Breast epithelium (tissue), 4 donors: ENCODE data around the gene ACR. TPM values are rescaled to one million over a fixed set of nuclear protein-coding genes. Genes with fewer than 3 reads are reported as not detected.

ENCODE experiments used
- DNase-seq, 2 donors: peaks; one replicate each; pipeline ENCODE4 v3.0.0-alpha.2; 2019; ENCODE audit warnings: low spot score in 2 of 2
- H3K27ac ChIP-seq, 2 donors: fragments of 200-600 bp; sonication (generic) in 1 of 2; one replicate each; pipeline ENCODE4 v1.5.1; 2016 to 2019; ENCODE audit warnings: mild to moderate bottlenecking in 1 of 2
- H3K27me3 ChIP-seq, 2 donors: fragments of 200-600 bp; sonication (generic) in 1 of 2; one replicate each; pipeline versions ENCODE4 v1.5.1 to v1.6.0; 2017 to 2019; ENCODE audit warnings: control low read depth in 1 of 2, mild to moderate bottlenecking in 1 of 2
- H3K36me3 ChIP-seq: fragments of 200-600 bp; one replicate; pipeline ENCODE4 v1.5.1; 2019
- H3K4me1 ChIP-seq, 2 donors: fragments of 200-600 bp; sonication (generic); one replicate each; pipeline ENCODE4 v1.5.1; 2016 to 2019; ENCODE audit warnings: control low read depth in 1 of 2
- H3K4me3 ChIP-seq, 3 donors: fragments of 200-600 bp; sonication (generic); 1 replicate in 2 of 3; 2 replicates in 1 of 3; pipeline ENCODE4 v1.5.1; 2016 to 2019; ENCODE audit warnings: mild to moderate bottlenecking in 3 of 3, moderate library complexity in 2 of 3
- H3K9me3 ChIP-seq, 2 donors: fragments of 200-600 bp; sonication (generic) in 1 of 2; one replicate each; pipeline ENCODE4 v1.5.1; 2016 to 2019; ENCODE audit warnings: control low read depth in 1 of 2
- POLR2A ChIP-seq: fragments of 450-650 bp; IDR thresholded peaks from one replicate; pipeline ENCODE4 v1.6.1; 2016; ENCODE audit warnings: antibody characterized with exemption, mild to moderate bottlenecking, moderate library complexity
- POLR2AphosphoS5 ChIP-seq, 3 donors: sonication (generic); formaldehyde crosslinking; IDR thresholded peaks; one replicate each; pipeline ENCODE4 v1.6.1; 2017; ENCODE audit warnings: antibody characterized with exemption in 3 of 3
- intact Hi-C: fragments of 100-400 bp; cut with DNase I; formaldehyde crosslinking; loops from one replicate; pipeline ENCODE4 v1.15.1; 2023; ENCODE audit warnings: low total_unique reads
- total RNA-seq, 3 donors: library from RNA; depleted of rRNA; stranded (reverse); fragments of >200 nt; gene quantifications; one replicate each; pipeline ENCODE4 v1.1.0, GENCODE V29; 2016
- TF ChIP-seq, protein P1 (sequence below), 3 donors: fragments of 450-650 bp; IDR thresholded peaks; one replicate each; pipeline ENCODE4 v1.5.1; 2016 to 2017; ENCODE audit warnings: antibody characterized with exemption in 3 of 3, mild to moderate bottlenecking in 3 of 3, moderate library complexity in 3 of 3

ACR gene
- total RNA-seq, 3 donors from 2014 or later: 0.44 to 0.80 TPM; not detected in 1

DNA sequence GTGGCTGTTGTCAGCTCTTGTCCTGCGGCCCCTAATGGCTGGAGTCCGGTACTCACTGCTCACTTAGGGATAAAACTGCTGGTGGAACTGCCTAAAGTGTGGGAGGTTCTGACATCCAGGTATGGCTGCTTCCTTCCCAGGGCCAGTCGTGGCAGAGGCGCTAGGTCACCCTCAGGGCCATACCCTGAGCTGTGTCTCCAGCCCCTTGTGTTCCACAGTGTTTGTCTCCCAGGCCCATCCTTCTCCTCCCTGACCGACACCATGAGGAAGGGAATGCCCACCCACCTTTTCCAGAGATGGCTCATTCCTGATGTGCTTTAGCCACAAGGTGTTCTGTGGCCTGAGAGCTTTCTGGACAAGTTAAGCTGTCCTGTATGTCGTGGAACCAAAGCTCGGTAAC lies 12.4 kb upstream of the ACR start:
- DNase-seq: no peak
- H3K4me1 ChIP-seq: no peaks in the 10 kb centered on the region
- H3K36me3 ChIP-seq: no peaks in the 10 kb centered on the region
- no peak for TF ChIP-seq POLR2AphosphoS5 (IDR thresholded peaks at IDR 0.05)
- TF ChIP-seq, protein P1, sequence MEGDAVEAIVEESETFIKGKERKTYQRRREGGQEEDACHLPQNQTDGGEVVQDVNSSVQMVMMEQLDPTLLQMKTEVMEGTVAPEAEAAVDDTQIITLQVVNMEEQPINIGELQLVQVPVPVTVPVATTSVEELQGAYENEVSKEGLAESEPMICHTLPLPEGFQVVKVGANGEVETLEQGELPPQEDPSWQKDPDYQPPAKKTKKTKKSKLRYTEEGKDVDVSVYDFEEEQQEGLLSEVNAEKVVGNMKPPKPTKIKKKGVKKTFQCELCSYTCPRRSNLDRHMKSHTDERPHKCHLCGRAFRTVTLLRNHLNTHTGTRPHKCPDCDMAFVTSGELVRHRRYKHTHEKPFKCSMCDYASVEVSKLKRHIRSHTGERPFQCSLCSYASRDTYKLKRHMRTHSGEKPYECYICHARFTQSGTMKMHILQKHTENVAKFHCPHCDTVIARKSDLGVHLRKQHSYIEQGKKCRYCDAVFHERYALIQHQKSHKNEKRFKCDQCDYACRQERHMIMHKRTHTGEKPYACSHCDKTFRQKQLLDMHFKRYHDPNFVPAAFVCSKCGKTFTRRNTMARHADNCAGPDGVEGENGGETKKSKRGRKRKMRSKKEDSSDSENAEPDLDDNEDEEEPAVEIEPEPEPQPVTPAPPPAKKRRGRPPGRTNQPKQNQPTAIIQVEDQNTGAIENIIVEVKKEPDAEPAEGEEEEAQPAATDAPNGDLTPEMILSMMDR (IDR thresholded peaks at IDR 0.05): no peak
- no peak for TF ChIP-seq POLR2A
- peaks cover 0 to 9% of the 10 kb centered on the region in 2 donors for H3K27me3 ChIP-seq
- H3K4me3 ChIP-seq: no peak overlapping the region
- intact Hi-C loops: no loop called here
- H3K9me3 ChIP-seq: no peaks in the 10 kb centered on the region
- H3K27ac ChIP-seq: no peak overlapping the region

DNA sequence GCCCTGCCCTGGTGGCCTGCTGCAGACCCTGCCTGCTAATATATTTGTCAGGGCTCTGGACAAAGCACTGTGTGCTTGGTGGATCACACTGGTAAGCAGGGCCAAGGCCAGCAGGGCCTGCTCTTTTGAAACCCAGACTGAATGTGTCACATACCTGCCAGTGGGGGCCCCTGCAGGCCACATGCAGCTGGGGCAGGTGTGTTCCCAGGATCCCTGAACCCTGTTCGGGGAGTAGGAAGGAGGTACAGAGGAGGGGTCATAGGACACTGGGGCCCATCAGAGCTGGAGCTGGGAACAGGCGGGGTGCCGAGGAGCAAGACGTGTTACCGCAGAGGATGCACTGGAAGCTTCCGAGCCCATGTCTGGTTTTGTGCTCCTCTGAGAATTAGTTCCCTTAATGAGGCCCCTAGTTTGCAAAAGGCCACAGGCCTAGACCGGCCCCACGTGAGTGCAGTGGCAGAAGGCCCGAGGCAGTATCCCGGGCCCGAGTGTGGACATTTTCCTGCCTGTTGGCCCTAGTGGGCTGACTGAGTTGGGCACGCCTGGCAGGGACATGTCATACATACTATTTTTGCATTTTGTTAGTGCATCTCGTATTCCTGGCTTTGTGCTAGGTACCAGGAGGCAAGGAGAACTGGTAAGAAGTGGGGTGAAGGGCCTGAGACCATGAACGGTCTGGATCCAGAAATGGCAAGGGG lies 11.2 kb upstream of the ACR start:
- Histone ChIP-seq H3K27me3 (no peaks in the 10 kb centered on the region), H3K4me3 (no peak overlapping the region), H3K9me3 (no peaks in the 10 kb centered on the region), H3K4me1 (no peaks in the 10 kb centered on the region), H3K36me3 (no peaks in the 10 kb centered on the region), H3K27ac (no peak overlapping the region)
- intact Hi-C loops: no loop called here
- TF ChIP-seq, protein P1 (IDR thresholded peaks at IDR 0.05): no peak
- TF ChIP-seq POLR2A (no peak), POLR2AphosphoS5 (IDR thresholded peaks at IDR 0.05) (no peak)
- no peak for DNase-seq

DNA sequence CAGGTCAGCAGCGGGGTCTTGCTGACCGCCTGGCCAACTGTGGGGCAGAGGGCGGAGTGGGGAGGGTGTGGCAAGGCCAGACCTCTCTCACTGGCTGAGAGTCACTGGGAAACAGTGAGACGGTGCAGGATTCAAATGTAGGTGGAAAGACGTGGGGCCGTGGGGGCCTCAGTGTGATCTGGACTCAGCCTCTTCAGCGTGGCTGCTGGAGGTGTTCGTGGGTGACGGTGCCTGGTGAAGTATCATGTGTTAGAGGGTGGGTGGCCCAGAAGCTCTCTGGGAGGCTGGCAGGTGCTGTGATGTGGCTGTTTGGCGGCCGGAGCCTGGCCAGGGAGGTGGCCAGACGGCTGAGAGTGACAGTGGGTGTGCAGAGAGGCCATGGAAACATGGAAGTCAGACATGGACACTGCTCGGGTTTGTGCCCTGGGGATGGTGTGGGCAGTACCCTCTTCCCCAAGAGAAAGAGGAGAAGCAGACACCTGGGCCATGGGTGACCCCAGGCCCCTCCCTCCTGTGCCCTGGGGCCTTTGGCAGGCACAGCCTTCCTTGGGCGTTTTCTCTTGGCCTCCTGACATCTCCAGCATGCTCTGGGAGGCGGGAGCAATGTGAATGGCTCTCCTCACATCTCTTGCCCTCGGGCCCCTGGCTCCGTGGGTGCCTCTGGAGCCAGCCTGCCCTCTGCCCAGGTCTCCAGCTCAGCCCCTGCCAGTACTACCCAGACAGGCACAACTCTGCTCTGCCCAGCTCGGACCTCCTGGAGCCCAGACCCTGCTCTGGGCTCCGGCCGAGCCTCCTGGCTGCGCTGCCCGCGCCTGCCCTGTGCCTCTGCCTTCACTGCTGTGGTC lies 10.1 kb upstream of the ACR start:
- Histone ChIP-seq H3K4me1 (no peaks in the 10 kb centered on the region), H3K9me3 (no peaks in the 10 kb centered on the region), H3K27ac (no peak overlapping the region), H3K27me3 (no peaks in the 10 kb centered on the region), H3K36me3 (no peaks in the 10 kb centered on the region), H3K4me3 (no peak overlapping the region)
- peak in 1 of 2 donors; percentile 28 for DNase-seq
- TF ChIP-seq, protein P1 (IDR thresholded peaks at IDR 0.05): no peak
- TF ChIP-seq POLR2AphosphoS5 (IDR thresholded peaks at IDR 0.05) (no peak), POLR2A (no peak)
- intact Hi-C loops: no loop called here

DNA sequence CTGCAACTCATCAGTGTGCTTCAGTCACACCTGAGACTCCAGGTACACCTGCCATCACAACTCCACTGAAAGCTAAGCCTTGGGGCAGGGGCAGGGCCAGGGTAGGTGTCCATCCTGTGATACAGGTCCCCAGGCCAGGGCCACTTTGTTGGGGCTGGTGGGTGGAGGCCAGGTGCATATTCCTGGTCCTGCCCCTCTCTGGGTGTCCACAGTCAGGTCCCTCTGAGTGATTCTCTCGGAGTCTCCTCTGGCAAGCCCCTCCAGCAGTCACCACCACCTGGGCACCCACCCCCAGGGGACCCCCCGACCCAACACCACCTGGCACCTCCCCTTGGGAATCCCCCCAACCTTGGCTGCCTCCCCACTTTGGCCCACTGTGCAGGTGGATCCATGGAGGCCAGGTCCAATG lies 9.5 kb upstream of the ACR start:
- Histone ChIP-seq H3K27me3 (no peaks in the 10 kb centered on the region), H3K4me1 (no peaks in the 10 kb centered on the region), H3K9me3 (no peaks in the 10 kb centered on the region), H3K4me3 (no peak overlapping the region), H3K36me3 (no peaks in the 10 kb centered on the region), H3K27ac (no peak overlapping the region)
- peak in 1 of 2 donors; percentile 51 for DNase-seq
- TF ChIP-seq POLR2A (no peak), POLR2AphosphoS5 (IDR thresholded peaks at IDR 0.05) (no peak)
- TF ChIP-seq, protein P1 (IDR thresholded peaks at IDR 0.05): no peak
- intact Hi-C loops: no loop called here

DNA sequence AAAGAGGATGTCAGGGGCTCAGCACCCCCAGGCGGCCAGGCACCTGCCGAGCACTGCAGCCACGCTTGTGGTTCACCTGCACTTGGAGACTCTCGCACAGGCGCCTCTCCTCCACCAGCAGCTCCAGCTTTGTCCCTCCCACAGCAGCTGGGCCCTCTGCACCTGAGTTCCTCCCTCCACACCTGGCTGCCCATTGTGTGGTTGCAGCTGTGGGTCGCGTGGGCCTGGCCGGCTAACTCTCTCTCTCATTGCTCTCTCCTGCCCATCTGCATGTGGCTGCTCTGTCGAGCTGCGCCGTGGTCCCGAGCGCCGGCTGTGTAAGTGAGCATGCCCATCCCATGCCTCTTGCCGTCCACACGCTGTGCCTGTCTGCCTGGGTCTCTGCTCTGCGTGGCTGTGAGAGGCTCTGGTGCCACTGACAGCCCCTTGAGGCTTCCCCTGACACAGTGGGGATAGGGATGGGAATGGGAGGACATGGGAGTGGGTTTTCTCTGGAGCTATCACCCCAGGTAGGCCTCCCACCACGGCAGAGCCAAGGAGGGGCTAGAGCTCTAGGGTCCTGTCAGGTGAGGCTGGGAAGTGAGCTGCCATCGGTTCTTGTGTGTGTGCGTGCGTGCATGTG lies 8.5 kb upstream of the ACR start:
- Histone ChIP-seq H3K4me1 (no peaks in the 10 kb centered on the region), H3K27ac (no peak overlapping the region), H3K9me3 (no peaks in the 10 kb centered on the region), H3K4me3 (no peak overlapping the region), H3K27me3 (no peaks in the 10 kb centered on the region), H3K36me3 (no peaks in the 10 kb centered on the region)
- peak in 1 of 2 donors; percentile 37 for DNase-seq
- TF ChIP-seq, protein P1 (IDR thresholded peaks at IDR 0.05): no peak
- no peak for TF ChIP-seq POLR2A
- no peak for TF ChIP-seq POLR2AphosphoS5 (IDR thresholded peaks at IDR 0.05)
- intact Hi-C loops: no loop called here
